HepG2 (cell line): ENCODE results near the gene MNAT1. TPM values are rescaled to one million over a fixed set of nuclear protein-coding genes. Genes with fewer than 3 reads are reported as not detected.

Source experiments
- ATAC-seq: fragments of 200-7000 bp; cut with Tn5 transposase; 3 replicates; pipeline ENCODE4 v1.9.1; 2020; ENCODE audit warnings: mild to moderate bottlenecking, moderate library complexity
- BruUV-seq: library from RNA; stranded (reverse); fragments of 400-500 nt; replicated peaks from 2 replicates; lab custom pipeline; 2021; lab: Mats Ljungman, UMichigan
- CTCF ChIA-PET: fragments of 300-600 bp; formaldehyde crosslinking; extraction: SDS; loops from one replicate; lab custom pipeline; 2021; ENCODE audit warnings: low total read pairs, inconsistent platforms, low intra/inter-chr PET ratio; lab: Yijun Ruan, JAX
- POLR2A ChIA-PET: fragments of 350-600 bp; sonication (Branson Sonifier 250); formaldehyde crosslinking; loops from one replicate; lab custom pipeline; 2020; ENCODE audit warnings: antibody characterized with exemption, inconsistent platforms; lab: Yijun Ruan, JAX
- DNase-seq: peaks from one replicate; pipeline ENCODE4 v3.0.0-alpha.2; 2015; ENCODE audit warnings: low spot score
- FAIRE-seq: peaks from 3 replicates; lab custom pipeline; 2011; peaks lifted over from hg19 to GRCh38; lab: Jason Lieb, UNC
- H2AFZ ChIP-seq: one replicate; pipeline ENCODE4 v1.6.1; 2011; ENCODE audit warnings: low read length, inconsistent platforms
- H3K27ac ChIP-seq: fragments of 300-600 bp; 3 replicates; pipeline ENCODE4 v1.8.0; 2011; ENCODE audit warnings: mixed run types, mild to moderate bottlenecking, mixed read lengths, low read length, inconsistent platforms; ENCODE audit not compliant: insufficient read depth; ENCODE audit errors: extremely low read length
- H3K27me3 ChIP-seq, 2 experiments: fragments of 200-600 bp in 1 of 2; 2 replicates in 1 of 2; 3 replicates in 1 of 2; pipeline versions ENCODE4 v1.6.0 to v1.8.0; 2011; ENCODE audit warnings: low read length in 2 of 2, mild to moderate bottlenecking in 2 of 2, moderate library complexity in 2 of 2, inconsistent platforms in 1 of 2; ENCODE audit not compliant: insufficient read depth in 2 of 2, control insufficient read depth in 1 of 2
- H3K36me3 ChIP-seq, 2 experiments: fragments of 200-600 bp in 1 of 2; replicated peaks in 1 of 2; 2 replicates in 1 of 2; 3 replicates in 1 of 2; pipeline versions ENCODE4 v1.5.1 to v1.8.0; 2011; ENCODE audit warnings: low read length in 2 of 2, inconsistent platforms in 1 of 2; ENCODE audit not compliant: insufficient read depth in 2 of 2, control insufficient read depth in 1 of 2
- H3K4me1 ChIP-seq: 2 replicates; pipeline ENCODE4 v1.5.1; 2012; ENCODE audit warnings: low read length, inconsistent platforms; ENCODE audit not compliant: insufficient read depth
- H3K4me2 ChIP-seq: 2 replicates; pipeline ENCODE4 v1.6.0; 2011; ENCODE audit warnings: low read depth, low read length, inconsistent platforms
- H3K4me3 ChIP-seq, 3 experiments: fragments of 200-600 bp in 1 of 3; sonication (generic), shearing (Covaris generic) in 1 of 3; replicated peaks in 1 of 3; 2 replicates each; pipeline ENCODE4 v1.5.1; 2011 to 2016; ENCODE audit warnings: low read length in 3 of 3, inconsistent platforms in 2 of 3, low read depth in 2 of 3, mild to moderate bottlenecking in 2 of 3, control low read depth in 1 of 3, mixed read lengths in 1 of 3; ENCODE audit not compliant: insufficient read depth in 1 of 3
- H3K79me2 ChIP-seq: one replicate; pipeline ENCODE4 v1.6.1; 2011; ENCODE audit warnings: low read length, inconsistent platforms; ENCODE audit not compliant: insufficient read depth
- H3K9ac ChIP-seq: 2 replicates; pipeline ENCODE4 v1.6.0; 2011; ENCODE audit warnings: mild to moderate bottlenecking, low read depth, low read length, inconsistent platforms; ENCODE audit not compliant: insufficient read depth
- H3K9me3 ChIP-seq: 2 replicates; pipeline ENCODE4 v1.5.1; 2012; ENCODE audit warnings: mild to moderate bottlenecking, low read length
- H4K20me1 ChIP-seq: 2 replicates; pipeline ENCODE4 v1.6.0; 2011; ENCODE audit warnings: inconsistent platforms, mild to moderate bottlenecking, low read length, moderate library complexity; ENCODE audit not compliant: insufficient read depth
- ATM ChIP-seq: fragments of 450-650 bp; IDR thresholded peaks from 2 replicates; pipeline ENCODE4 v1.7.1; 2017; ENCODE audit warnings: mild to moderate bottlenecking, borderline replicate concordance
- ATRX ChIP-seq: sonication (generic); formaldehyde crosslinking; IDR thresholded peaks from 2 replicates; pipeline ENCODE4 v1.4.0; 2020; ENCODE audit warnings: missing genetic modification reagents, borderline replicate concordance
- CHD4 ChIP-seq: fragments of 200-600 bp; sonication (generic); IDR thresholded peaks from 2 replicates; pipeline ENCODE4 v1.7.0; 2017; ENCODE audit warnings: mild to moderate bottlenecking, low read length, borderline replicate concordance
- ERF ChIP-seq: IDR thresholded peaks from 2 replicates; pipeline ENCODE4 v1.6.1; 2018; ENCODE audit warnings: missing biosample characterization, missing genetic modification reagents
- FLYWCH1 ChIP-seq: sonication (generic); formaldehyde crosslinking; IDR thresholded peaks from 2 replicates; pipeline ENCODE4 v1.8.1; 2023; ENCODE audit warnings: mild to moderate bottlenecking, missing genetic modification reagents
- HMG20A ChIP-seq: IDR thresholded peaks from 2 replicates; pipeline ENCODE4 v1.6.1; 2016; ENCODE audit warnings: borderline replicate concordance
- NFKB2 ChIP-seq: sonication (generic); formaldehyde crosslinking; IDR thresholded peaks from 2 replicates; pipeline ENCODE4 v1.4.0; 2020; ENCODE audit warnings: missing genetic modification reagents, borderline replicate concordance
- NFYC ChIP-seq: IDR thresholded peaks from 2 replicates; pipeline ENCODE4 v1.6.1; 2016; ENCODE audit warnings: missing genetic modification reagents, missing compliant biosample characterization
- NKX3-1 ChIP-seq: sonication (generic); formaldehyde crosslinking; IDR thresholded peaks from 2 replicates; pipeline ENCODE4 v1.5.0; 2020; ENCODE audit warnings: missing genetic modification reagents
- XRCC5 ChIP-seq: fragments of 200-400 bp; formaldehyde crosslinking; optimal IDR thresholded peaks from 2 replicates; pipeline ENCODE3; 2017; ENCODE audit warnings: mild to moderate bottlenecking, low read length
- ZNF205 ChIP-seq: IDR thresholded peaks from 2 replicates; pipeline ENCODE4 v1.6.1; 2018; ENCODE audit warnings: missing biosample characterization, missing genetic modification reagents
- ZNF251 ChIP-seq: sonication (generic); formaldehyde crosslinking; IDR thresholded peaks from 2 replicates; pipeline ENCODE4 v1.9.0; 2021; ENCODE audit warnings: mild to moderate bottlenecking, missing genetic modification reagents
- ZSCAN21 ChIP-seq: sonication (generic); formaldehyde crosslinking; IDR thresholded peaks from 2 replicates; pipeline ENCODE4 v1.8.0; 2022; ENCODE audit warnings: mild to moderate bottlenecking, missing genetic modification reagents, moderate library complexity, borderline replicate concordance
- WGBS: methylation state at CpG from one replicate; pipeline ENCODE4 v1.1.6; 2017; ENCODE audit warnings: low lambda C conversion rate; 5-methylcytosine and 5-hydroxymethylcytosine counted together
- in situ Hi-C: cut with HindIII; loops from 2 replicates; pipeline ENCODE4 v1.10.0; 2017; ENCODE audit warnings: low pct_unique_long_range_greater_than_20kb; ENCODE audit not compliant: extremely low pct_ligation_motif_present
- intact Hi-C: fragments of 100-400 bp; cut with micrococcal nuclease; formaldehyde crosslinking; loops from one replicate; pipeline ENCODE4 v1.10.0; 2022; ENCODE audit not compliant: unreplicated experiment
- polyA plus RNA-seq, 8 experiments: library from polyadenylated mRNA; depleted of rRNA in 3 of 8; stranded (reverse) in 7 of 8; unstranded in 1 of 8; fragments of >200 nt; fragmentation: Illumina TruSeq in 4 of 8; extraction: Trizol in 4 of 8; gene quantifications; 2 replicates each; pipeline versions ENCODE4 v1.2.1 to v1.2.3, GENCODE V29; 2011 to 2016; ENCODE audit warnings: low read depth in 4 of 8, missing spikeins in 1 of 8, mixed read lengths in 1 of 8; ENCODE audit not compliant: insufficient read depth in 1 of 8
- total RNA-seq, 5 experiments: library from RNA; depleted of rRNA; stranded (reverse); fragments of >200 nt; fragmentation: Illumina TruSeq; extraction: Trizol; gene quantifications; 2 replicates each; pipeline ENCODE4 v1.2.3, GENCODE V29; 2016; ENCODE audit warnings: low read depth in 1 of 5

MNAT1 gene
- total and polyA plus RNA-seq, 2 of the 13 experiments (the other 11 are each of a cell fraction or from before 2014, with no cell fraction given): 49.2 to 94.8 TPM

- no peak for TF ChIP-seq NKX3-1 (CRISPR knock-in tag)
- no peak for TF ChIP-seq FLYWCH1 (CRISPR knock-in tag)
- no peak for TF ChIP-seq ERF
Measured at GRCh38 chr14:60915781-60916180, 181.2 kb downstream of the MNAT1 start (continued).

- TF ChIP-seq ZNF205 (CRISPR knock-in tag) (no peak), CHD4 (no peak), ZNF251 (no peak), XRCC5 (no peak), HMG20A (no peak), ATRX (CRISPR knock-in tag) (no peak), ZSCAN21 (no peak), NFKB2 (CRISPR knock-in tag) (no peak), NFYC (no peak), ATM (no peak)
- ChIA-PET CTCF (no interaction called here), POLR2A (no interaction called here)
- H3K4me3 ChIP-seq: no peak overlapping the region
- no peaks in the 10 kb centered on the region for H3K9me3 ChIP-seq
- H2AFZ ChIP-seq: no peak overlapping the region
- intact Hi-C loops: no loop called here
- no peaks in the 10 kb centered on the region; a peak in 1 of 5 replicates for H3K27me3 ChIP-seq
- no peak for DNase-seq
- in situ Hi-C loops: no loop called here
- no peak overlapping the region for H3K9ac ChIP-seq
- H3K79me2 ChIP-seq: no peaks in the 10 kb centered on the region
- H3K27ac ChIP-seq: no peak overlapping the region
- H3K4me1 ChIP-seq: no peaks in the 10 kb centered on the region
- no peaks in the 10 kb centered on the region for H4K20me1 ChIP-seq
- H3K36me3 ChIP-seq: no peaks in the 10 kb centered on the region; a peak in 1 of 5 replicates
- no TSS peak for BruUV-seq
- ATAC-seq: no peak
- no peak for FAIRE-seq
- H3K4me2 ChIP-seq: no peak overlapping the region
- WGBS: 92% methylated on average over 2 of the region's 2 CpGs
Measured at GRCh38 chr14:60922050-60922449, 187.5 kb downstream of the MNAT1 start.
